Upper lobe of right lung (tissue), 1 donor: ENCODE data around the gene LAIR1. TPM values are rescaled to one million over a fixed set of nuclear protein-coding genes. Genes with fewer than 3 reads are reported as not detected.

Experiments used
- ATAC-seq: fragments of 200-7000 bp; cut with Tn5 transposase; one replicate; pipeline ENCODE4 v1.9.1; 2020; ENCODE audit warnings: mild to moderate bottlenecking, moderate library complexity
- DNase-seq: peaks from one replicate; pipeline ENCODE4 v3.0.0-alpha.2; 2020
- H3K27ac ChIP-seq: fragments of 200-600 bp; one replicate; pipeline ENCODE4 v1.8.0; 2022
- H3K27me3 ChIP-seq: fragments of 200-600 bp; one replicate; pipeline ENCODE4 v1.8.0; 2022; ENCODE audit warnings: mild to moderate bottlenecking
- H3K36me3 ChIP-seq: fragments of 200-600 bp; one replicate; pipeline ENCODE4 v1.8.0; 2022
- H3K4me1 ChIP-seq: fragments of 200-600 bp; one replicate; pipeline ENCODE4 v1.8.0; 2022
- H3K4me3 ChIP-seq: fragments of 200-600 bp; one replicate; pipeline ENCODE4 v1.8.0; 2022; ENCODE audit warnings: mild to moderate bottlenecking
- H3K9me3 ChIP-seq: fragments of 200-600 bp; one replicate; pipeline ENCODE4 v1.8.0; 2022
- CTCF ChIP-seq: fragments of 200-600 bp; IDR thresholded peaks from one replicate; pipeline ENCODE4 v1.8.0; 2022; ENCODE audit warnings: antibody characterized with exemption
- intact Hi-C: fragments of 100-400 bp; cut with DNase I; formaldehyde crosslinking; loops from one replicate; pipeline ENCODE4 v1.11.0; 2022
- total RNA-seq: library from RNA; stranded (reverse); fragmentation: NEBNext Ultra II Directional; extraction: Animal tissue kit (Norgen Biotek cat#: 25700); gene quantifications from one replicate; pipeline ENCODE4 v1.2.1, GENCODE V29; 2021
- donor health status: DM: no; HTN: yes; CAD: no; lungs with severe emphysema.

The LAIR1 gene
- total RNA-seq, 1 donor from 2014 or later = 87.8 TPM

- Histone ChIP-seq H3K4me1 (no peaks in the 10 kb centered on the region), H3K4me3 (no peak within 1 kb of the TSS), H3K27me3 (peaks cover 8% of the 10 kb centered on the region), H3K36me3 (no peaks in the 10 kb centered on the region), H3K9me3 (no peaks in the 10 kb centered on the region), H3K27ac (peak within 1 kb of the TSS; percentile 30)
- TF ChIP-seq CTCF = no peak
- no peak for DNase-seq
- intact Hi-C loops = no loop called here
- peak; percentile 87 for ATAC-seq
Measured at GRCh38 chr19:54312436-54313377, 52.0 kb downstream of the LAIR1 start, which contains the start of gene LILRA5. Gene LILRA5, minus strand, starts transcription at chr19:54313166. Its CDS starts 147 bp downstream, at chr19:54313019.

GRCh38 chr19:54312011-54312410 lies 52.7 kb downstream of the LAIR1 start:
- no peak for ATAC-seq
- no peak for TF ChIP-seq CTCF

GRCh38 chr19:54311486-54311885 lies 53.2 kb downstream of the LAIR1 start:
- ATAC-seq (no peak), DNase-seq (no peak)
- peaks cover 9% of the 10 kb centered on the region for H3K27me3 ChIP-seq
- no peaks in the 10 kb centered on the region for H3K4me1 ChIP-seq
- no peak overlapping the region for H3K4me3 ChIP-seq
- no peak for TF ChIP-seq CTCF
- no peaks in the 10 kb centered on the region for H3K36me3 ChIP-seq
- intact Hi-C loops = no loop called here
- no peak overlapping the region for H3K27ac ChIP-seq
- no peaks in the 10 kb centered on the region for H3K9me3 ChIP-seq

More at GRCh38 chr19:54312011-54312410, 52.7 kb downstream of the LAIR1 start:
- Histone ChIP-seq H3K4me1 (no peaks in the 10 kb centered on the region), H3K27me3 (peaks cover 8% of the 10 kb centered on the region), H3K36me3 (no peaks in the 10 kb centered on the region), H3K27ac (no peak overlapping the region), H3K4me3 (no peak overlapping the region), H3K9me3 (no peaks in the 10 kb centered on the region)
- intact Hi-C loops = no loop called here
- no peak for DNase-seq

- no peak for DNase-seq
Measured at GRCh38 chr19:54310543-54310942, 54.2 kb downstream of the LAIR1 start.

GRCh38 chr19:54309811-54310210 lies 54.9 kb downstream of the LAIR1 start:
- no peaks in the 10 kb centered on the region for H3K4me1 ChIP-seq
- DNase-seq (no peak), ATAC-seq (no peak)
- no peaks in the 10 kb centered on the region for H3K36me3 ChIP-seq
- H3K27me3 ChIP-seq = peaks cover 19% of the 10 kb centered on the region
- H3K4me3 ChIP-seq = no peak overlapping the region
- H3K9me3 ChIP-seq = no peaks in the 10 kb centered on the region
- intact Hi-C loops = no loop called here
- no peak for TF ChIP-seq CTCF
- H3K27ac ChIP-seq = no peak overlapping the region

More at GRCh38 chr19:54310543-54310942, 54.2 kb downstream of the LAIR1 start:
- intact Hi-C loops = no loop called here
- Histone ChIP-seq H3K4me3 (no peak overlapping the region), H3K9me3 (no peaks in the 10 kb centered on the region), H3K36me3 (no peaks in the 10 kb centered on the region), H3K27me3 (peaks cover 19% of the 10 kb centered on the region), H3K4me1 (no peaks in the 10 kb centered on the region), H3K27ac (no peak overlapping the region)
- TF ChIP-seq CTCF = no peak
- ATAC-seq = no peak
